CD4-positive, alpha-beta T cell treated with Interleukin-17A for 1 hour (primary cell): ENCODE results near the gene SWSAP1.

ENCODE experiments used
- DNase-seq: peaks from one replicate; pipeline ENCODE4 v3.0.0-alpha.2; 2020

The SWSAP1 gene

DNA sequence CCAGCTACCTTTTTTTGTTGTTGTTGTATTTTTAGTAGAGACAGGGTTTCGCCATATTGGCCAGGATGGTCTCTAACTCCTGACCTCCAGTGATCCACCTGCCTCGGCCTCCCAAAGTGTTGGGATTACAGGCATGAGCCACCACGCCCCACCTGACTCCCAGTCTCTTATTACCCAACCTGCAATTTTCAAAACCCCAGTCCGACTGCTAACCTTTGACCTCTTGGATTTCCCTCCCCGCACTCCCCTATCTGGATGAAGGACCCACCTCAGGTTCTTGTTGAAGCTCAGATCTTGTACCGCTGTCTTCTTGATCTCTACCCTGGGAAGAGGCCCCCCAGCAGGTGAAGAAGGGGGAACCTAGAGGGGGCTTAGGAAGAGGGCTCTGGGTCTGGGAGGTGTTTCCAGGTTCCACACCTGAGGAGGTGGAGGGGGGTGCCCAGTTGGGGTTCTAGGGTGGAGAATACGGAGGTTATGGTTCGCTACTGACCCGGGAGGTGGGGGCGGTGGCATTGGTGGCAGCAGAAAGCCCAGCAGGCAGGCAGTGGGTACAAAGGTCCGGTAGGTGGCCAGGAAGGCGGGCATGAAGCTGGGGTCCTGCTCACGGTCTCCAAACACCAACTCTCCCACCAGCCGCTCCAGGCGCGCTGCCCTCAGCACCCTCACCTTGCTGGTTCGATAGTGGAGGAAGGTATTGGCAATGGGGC, 42.0 kb downstream of the SWSAP1 start:
- DNase-seq, result no peak

DNA sequence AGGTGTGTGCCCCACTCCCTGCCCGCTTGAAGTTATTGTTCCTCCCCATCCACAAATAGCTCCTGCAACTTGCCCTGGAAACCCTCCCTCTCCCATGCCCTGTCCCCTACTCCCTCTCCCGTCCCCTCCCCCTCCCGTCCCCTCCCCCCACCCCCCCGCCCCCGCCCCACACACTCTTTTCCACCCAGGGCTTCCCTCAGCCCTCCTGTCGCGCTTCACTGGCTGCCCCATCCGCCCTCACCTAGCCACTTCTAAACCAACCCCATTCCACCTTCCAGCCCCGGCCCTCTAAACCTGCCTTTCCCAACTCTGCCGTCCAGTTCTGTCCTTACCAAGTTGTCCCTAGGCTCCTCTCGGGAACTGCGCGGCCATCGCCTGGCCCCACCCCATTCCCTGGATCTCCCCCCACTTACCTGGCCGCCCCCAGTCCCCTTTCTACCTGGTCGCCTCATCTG, 43.7 kb downstream of the SWSAP1 start:
- no peak for DNase-seq

DNA sequence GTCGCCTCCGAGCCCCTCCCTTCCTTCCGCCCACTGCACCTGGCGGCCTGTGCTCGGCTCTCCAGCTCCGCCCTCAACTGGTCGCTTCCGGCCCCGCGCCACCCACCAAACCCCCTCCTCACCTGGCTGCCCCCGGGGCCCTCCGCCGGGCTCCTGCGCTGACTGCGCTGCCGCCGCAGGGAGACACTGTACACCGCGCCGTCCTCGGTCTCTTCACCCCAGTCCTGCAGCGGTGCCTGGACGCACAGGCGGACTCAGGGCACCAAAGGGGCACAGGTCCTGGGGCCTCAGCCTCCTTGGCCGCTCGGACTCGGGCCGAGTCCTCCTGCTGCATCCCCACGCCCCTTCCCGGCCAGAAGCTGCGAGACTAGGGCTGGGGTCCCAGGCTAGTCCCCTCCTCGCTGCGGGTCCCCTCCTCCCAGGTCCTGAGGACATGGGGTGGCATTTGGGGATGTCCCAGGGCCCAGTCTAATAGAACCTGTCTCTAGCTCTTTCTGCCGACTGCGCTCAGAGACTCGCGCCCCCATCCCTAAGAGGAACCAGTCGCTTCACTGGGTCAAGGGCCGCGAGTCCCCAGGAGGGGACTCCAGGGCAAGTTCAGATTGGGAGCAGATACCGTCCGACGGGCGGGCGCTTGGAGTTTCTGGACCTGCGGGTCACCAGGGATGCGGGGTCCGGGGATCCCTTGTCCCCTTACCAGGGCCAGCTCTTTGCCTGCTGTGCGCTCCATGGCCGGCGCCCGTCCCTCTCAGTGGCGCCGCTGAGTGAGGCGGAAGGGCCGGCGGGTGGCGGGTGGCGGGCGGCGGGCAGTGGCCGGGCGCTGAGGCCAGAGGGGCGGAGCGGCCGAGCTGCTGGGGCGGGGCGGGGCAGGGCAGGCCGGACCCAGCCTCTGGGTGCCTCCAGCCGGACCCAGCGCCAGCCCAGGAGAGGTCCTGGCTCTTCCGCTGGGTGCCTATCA, 44.4 kb downstream of the SWSAP1 start, which contains the start of gene RGL3:
RGL3 (minus strand) TSS at position 766 of the 958 bp plus-strand sequence; CDS start at position 730, 36 bp downstream.
- no peak for DNase-seq

DNA sequence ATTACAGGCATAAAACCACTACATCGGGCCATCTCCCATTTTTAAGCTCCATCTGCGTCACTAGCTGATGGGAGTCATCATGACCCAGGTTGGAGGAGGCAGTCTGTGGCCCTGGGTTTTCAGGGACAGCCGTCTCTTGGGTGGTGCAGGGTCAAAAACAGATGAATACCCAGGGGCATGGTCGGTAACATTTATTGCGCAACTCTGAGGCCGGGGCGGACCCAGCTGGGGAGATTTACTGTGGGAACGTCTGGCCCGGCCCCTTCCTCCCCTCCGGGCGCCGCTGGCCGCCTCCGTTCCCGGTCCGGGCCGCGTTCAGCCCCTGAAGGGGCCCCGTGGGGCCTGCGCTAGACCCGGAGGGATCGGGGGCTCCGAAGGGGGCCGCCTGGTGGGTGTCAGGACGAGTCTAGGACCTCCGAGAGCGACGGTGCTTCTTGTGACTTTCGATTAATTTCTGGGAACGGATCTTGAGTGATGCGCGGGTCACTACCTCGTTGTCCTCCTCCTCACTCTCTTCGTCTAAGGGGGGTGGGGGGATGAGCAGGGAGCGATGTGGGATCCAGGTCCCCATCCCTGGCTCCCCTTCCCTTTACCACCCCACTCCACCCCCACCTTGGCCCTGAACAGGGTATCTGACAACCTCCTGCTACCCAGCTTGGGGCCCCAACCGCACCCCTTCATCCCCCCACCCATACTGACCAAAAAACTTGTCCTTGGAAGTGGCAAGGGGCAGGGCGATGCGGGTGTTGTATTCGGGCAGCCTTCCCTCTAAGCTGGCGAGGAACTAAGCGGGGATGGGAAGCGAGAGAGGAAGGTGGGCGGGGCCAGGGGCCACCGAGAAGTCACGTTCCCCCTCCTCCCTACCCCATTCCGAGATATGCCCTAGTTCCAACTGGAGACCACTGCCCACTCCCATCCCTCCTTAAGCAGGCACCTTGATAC, 46.2 kb downstream of the SWSAP1 start:
- no peak for DNase-seq

DNA sequence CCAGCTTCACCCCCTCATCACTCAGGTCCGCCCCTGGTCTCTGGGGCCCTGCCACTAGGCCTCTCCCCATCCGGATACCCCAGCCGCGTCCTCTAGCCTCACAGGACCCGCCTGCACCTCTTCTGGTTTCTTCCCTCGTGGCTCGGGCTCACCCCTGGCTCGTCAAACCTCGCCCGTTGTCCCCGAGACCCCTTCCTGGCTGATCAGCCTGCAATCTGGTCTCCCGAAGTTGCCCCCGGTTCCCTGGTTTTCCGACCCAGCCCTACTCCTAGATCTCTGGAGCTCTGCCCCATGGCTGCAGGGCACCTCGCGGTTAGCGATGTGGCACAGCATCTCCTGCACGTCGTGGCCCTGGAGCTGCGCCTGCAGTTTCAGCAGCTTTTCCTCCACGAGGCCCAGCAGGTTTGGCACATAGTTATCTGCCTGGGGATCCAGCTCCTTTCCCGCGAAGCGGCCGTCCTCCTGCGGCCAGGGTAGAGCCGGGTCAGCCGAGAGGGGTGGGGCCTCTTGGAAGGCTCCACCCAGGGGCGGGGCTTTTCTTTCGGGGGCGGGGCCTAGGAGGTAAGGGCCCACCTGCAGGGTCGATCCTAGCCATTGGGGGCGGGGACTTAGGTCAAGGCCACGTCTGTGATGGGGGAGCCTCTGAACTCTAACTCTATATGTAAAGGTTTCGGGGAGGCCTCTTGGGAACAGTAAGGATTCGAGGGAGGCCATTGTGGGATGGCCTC, 47.1 kb downstream of the SWSAP1 start:
- peak; percentile 53 for DNase-seq

DNA sequence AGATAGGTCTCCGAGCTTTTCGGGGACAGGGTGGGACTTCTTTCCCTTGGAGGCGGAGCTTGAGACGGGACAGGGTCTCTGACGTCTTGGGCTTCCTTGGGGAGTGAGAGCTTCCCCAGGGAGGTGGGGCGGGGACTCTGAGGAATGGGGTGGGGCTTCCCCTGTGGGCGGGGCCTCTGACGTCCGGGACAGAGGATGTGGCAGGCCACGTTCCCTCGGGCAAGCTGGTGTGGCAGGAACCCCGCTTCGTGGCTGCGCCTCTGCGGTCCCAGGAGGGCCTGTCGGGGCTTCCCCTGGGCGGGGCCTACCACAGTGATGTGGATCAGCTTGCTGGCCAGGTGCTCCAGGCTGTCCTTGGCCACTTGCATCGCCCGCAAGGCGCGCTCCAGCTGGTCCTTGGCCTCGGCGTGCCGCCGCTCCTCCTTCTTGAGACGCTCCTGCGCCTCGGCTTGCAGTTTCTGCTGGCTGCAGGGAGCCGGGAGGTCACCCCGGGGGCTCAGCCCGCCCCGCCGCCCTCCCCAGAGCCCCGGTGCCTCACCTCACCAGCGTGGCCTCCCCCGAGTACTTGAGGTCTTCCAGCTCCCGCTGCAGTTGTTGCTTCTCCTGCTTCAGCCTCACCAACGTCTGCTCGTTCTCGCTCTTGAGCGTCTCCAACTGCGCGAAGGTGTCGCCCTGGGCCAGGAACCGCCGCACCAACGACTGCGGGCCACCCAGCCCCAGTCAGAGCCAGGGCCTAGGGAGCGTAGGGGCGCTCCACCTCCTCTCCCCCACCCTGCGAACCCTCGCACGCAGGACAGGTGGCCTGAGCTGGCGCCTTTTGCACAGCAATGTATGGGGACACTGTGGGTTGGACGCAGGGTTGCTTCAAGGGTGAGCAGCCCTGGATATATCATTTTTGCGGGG, 47.9 kb downstream of the SWSAP1 start:
- peak; percentile 83 for DNase-seq

DNA sequence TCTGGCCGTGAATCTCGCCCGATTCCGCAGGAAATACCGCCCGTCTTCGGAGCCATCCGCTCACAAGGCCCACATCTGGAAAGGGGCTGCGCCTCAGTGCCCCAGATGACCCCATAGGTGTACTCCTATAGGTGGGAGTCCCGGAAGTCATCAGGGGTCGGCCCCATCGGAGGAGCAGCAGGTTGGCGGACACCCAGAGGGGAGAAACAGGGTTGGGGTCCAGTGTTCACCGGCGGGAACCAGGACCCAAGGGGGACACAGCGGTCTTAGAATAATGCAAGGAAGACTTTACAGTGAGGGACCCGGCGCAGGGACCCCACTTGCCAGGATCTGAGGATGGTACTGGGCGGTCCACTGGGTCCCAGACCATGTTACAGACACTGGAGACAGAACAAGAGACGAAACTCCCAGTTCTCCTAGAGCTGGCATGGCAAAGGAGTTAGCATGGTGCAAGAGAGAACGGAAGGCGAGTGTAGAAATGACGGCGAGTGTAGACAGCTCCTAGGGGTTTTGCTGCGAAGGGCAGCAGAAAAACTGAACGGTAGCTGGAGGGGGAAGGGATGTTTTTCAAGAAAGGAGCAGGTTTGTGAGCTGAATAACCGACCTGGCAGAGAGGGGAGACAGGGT, 48.8 kb downstream of the SWSAP1 start:
- no peak for DNase-seq

DNA sequence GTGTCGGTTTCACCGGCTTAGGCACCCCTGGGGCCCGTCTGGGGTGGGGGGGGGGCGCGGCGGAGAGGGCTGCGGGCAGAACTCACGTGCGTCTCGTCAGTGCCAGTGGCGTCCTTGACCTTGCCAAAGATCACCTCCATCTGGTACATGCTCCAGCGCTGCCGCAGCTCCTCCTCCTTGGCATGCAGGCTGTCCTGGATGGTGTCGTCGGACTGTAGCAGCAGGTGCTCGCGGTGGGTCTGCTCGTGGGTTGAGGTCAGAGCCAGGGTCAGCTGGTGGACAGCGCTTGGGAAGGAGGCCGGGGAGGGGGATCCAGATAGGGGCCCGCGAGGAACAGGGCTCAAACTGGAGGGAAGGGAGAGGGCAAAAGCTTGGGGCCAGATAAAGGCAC, 49.3 kb downstream of the SWSAP1 start:
- no peak for DNase-seq
